ENCODE measurements around the gene ACTG2.

Gene ACTG2

GRCh38 chr2:73904952-73905351 lies 12.1 kb downstream of the ACTG2 start:
- no peak for DNase-seq
- H3K79me1 ChIP-seq (replicated peaks; ENCODE audit: low read length, poor library complexity, severe bottlenecking) = peaks cover 2% of the 10 kb centered on the region
- no peak overlapping the region for H3K4me2 ChIP-seq (ENCODE audit: low read length, poor library complexity, severe bottlenecking)
- H2AFZ ChIP-seq (ENCODE audit: low read depth, low read length) = no peak overlapping the region
- H3K14ac ChIP-seq (ENCODE audit: low read length in 2 of 2) = no peak overlapping the region
- no CpG with 5 or more reads among the region's 1 CpG for WGBS
- H3K18ac ChIP-seq (ENCODE audit: low read depth in 1 of 2, low read length in 2 of 2) = no peak overlapping the region
- H3K4me3 ChIP-seq (ENCODE audit: insufficient read depth in 1 of 2, low read depth in 1 of 2, low read length in 2 of 2) = no peak overlapping the region
- H3K27me3 ChIP-seq (ENCODE audit: control insufficient read depth in 1 of 2, insufficient read depth in 1 of 2, low read length in 2 of 2) = peaks cover 0 to 56% of the 10 kb centered on the region in 2 experiments
- H2BK12ac ChIP-seq (ENCODE audit: low read length in 2 of 2) = no peak overlapping the region
- H4K8ac ChIP-seq (ENCODE audit: low read length) = no peak overlapping the region
- H2BK120ac ChIP-seq (ENCODE audit: low read depth, low read length) = no peak overlapping the region
- no peaks in the 10 kb centered on the region for H3K9me3 ChIP-seq (ENCODE audit: control insufficient read depth, low read length)
- H3K4me1 ChIP-seq (ENCODE audit: control insufficient read depth, insufficient read depth, low read depth, low read length) = peaks cover 13% of the 10 kb centered on the region
- H3K23ac ChIP-seq (ENCODE audit: low read length in 2 of 2) = no peak overlapping the region
- no peak overlapping the region for H3K9ac ChIP-seq (ENCODE audit: low read length)
- H3K27ac ChIP-seq (ENCODE audit: low read length, poor library complexity, severe bottlenecking) = no peak overlapping the region
- no peak overlapping the region for H4K91ac ChIP-seq (ENCODE audit: low read length)
- no peak overlapping the region for H2BK5ac ChIP-seq (ENCODE audit: low read depth, low read length, poor library complexity, severe bottlenecking)
- H2BK15ac ChIP-seq (ENCODE audit: low read depth, poor library complexity, severe bottlenecking) = no peak overlapping the region
- peaks cover 0 to 12% of the 10 kb centered on the region in 2 experiments for H3K36me3 ChIP-seq (ENCODE audit: control insufficient read depth in 1 of 2, insufficient read depth in 2 of 2, low read depth in 1 of 2, low read length in 2 of 2)
- H2AK5ac ChIP-seq (ENCODE audit: low read length, severe bottlenecking) = no peak overlapping the region
- H3K4ac ChIP-seq (ENCODE audit: low read depth in 1 of 2, low read length in 2 of 2) = no peak overlapping the region

GRCh38 chr2:73906847-73907505 lies 14.2 kb downstream of the ACTG2 start:
- no peak overlapping the region for H3K23ac ChIP-seq (ENCODE audit: low read length in 2 of 2)
- no peak overlapping the region for H3K14ac ChIP-seq (ENCODE audit: low read length in 2 of 2)
- no peak for DNase-seq
- H3K9me3 ChIP-seq (ENCODE audit: control insufficient read depth, low read length) = no peaks in the 10 kb centered on the region
- no peak overlapping the region for H3K9ac ChIP-seq (ENCODE audit: low read length)
- peaks cover 13% of the 10 kb centered on the region for H3K4me1 ChIP-seq (ENCODE audit: control insufficient read depth, insufficient read depth, low read depth, low read length)
- H2BK15ac ChIP-seq (ENCODE audit: low read depth, poor library complexity, severe bottlenecking) = no peak overlapping the region
- H3K4ac ChIP-seq (ENCODE audit: low read depth in 1 of 2, low read length in 2 of 2) = no peak overlapping the region
- H3K36me3 ChIP-seq (ENCODE audit: control insufficient read depth in 1 of 2, insufficient read depth in 2 of 2, low read depth in 1 of 2, low read length in 2 of 2) = peaks cover 0 to 7% of the 10 kb centered on the region in 2 experiments
- H3K18ac ChIP-seq (ENCODE audit: low read depth in 1 of 2, low read length in 2 of 2) = no peak overlapping the region
- H4K8ac ChIP-seq (ENCODE audit: low read length) = no peak overlapping the region
- peak overlapping the region; percentile 87 for H2AK5ac ChIP-seq (ENCODE audit: low read length, severe bottlenecking)
- 94% methylated on average over 5 of the region's 5 CpGs for WGBS
- peaks cover 0 to 39% of the 10 kb centered on the region in 2 experiments for H3K27me3 ChIP-seq (ENCODE audit: control insufficient read depth in 1 of 2, insufficient read depth in 1 of 2, low read length in 2 of 2)
- no peaks in the 10 kb centered on the region for H3K79me1 ChIP-seq (replicated peaks; ENCODE audit: low read length, poor library complexity, severe bottlenecking)
- no peak overlapping the region for H2BK120ac ChIP-seq (ENCODE audit: low read depth, low read length)
- H2BK5ac ChIP-seq (ENCODE audit: low read depth, low read length, poor library complexity, severe bottlenecking) = peak overlapping the region; percentile 36
- H3K4me2 ChIP-seq (ENCODE audit: low read length, poor library complexity, severe bottlenecking) = no peak overlapping the region
- H4K91ac ChIP-seq (ENCODE audit: low read length) = no peak overlapping the region
- H3K27ac ChIP-seq (ENCODE audit: low read length, poor library complexity, severe bottlenecking) = peak overlapping the region; percentile 74
- H3K4me3 ChIP-seq (ENCODE audit: insufficient read depth in 1 of 2, low read depth in 1 of 2, low read length in 2 of 2) = no peak overlapping the region
- H2AFZ ChIP-seq (ENCODE audit: low read depth, low read length) = no peak overlapping the region
- H2BK12ac ChIP-seq (ENCODE audit: low read length in 2 of 2) = no peak overlapping the region

GRCh38 chr2:73907840-73908452 lies 15.1 kb downstream of the ACTG2 start:
- Histone ChIP-seq H3K27ac (ENCODE audit: low read length, poor library complexity, severe bottlenecking) (peak overlapping the region; percentile 96), H3K36me3 (ENCODE audit: control insufficient read depth in 1 of 2, insufficient read depth in 2 of 2, low read depth in 1 of 2, low read length in 2 of 2) (no peaks in the 10 kb centered on the region), H2AK5ac (ENCODE audit: low read length, severe bottlenecking) (peak overlapping the region; percentile 95), H3K4me3 (ENCODE audit: insufficient read depth in 1 of 2, low read depth in 1 of 2, low read length in 2 of 2) (no peak overlapping the region), H2BK5ac (ENCODE audit: low read depth, low read length, poor library complexity, severe bottlenecking) (peak overlapping the region; percentile 95), H3K14ac (ENCODE audit: low read length in 2 of 2) (no peak overlapping the region), H3K79me1 (replicated peaks; ENCODE audit: low read length, poor library complexity, severe bottlenecking) (no peaks in the 10 kb centered on the region), H4K8ac (ENCODE audit: low read length) (no peak overlapping the region), H3K9me3 (ENCODE audit: control insufficient read depth, low read length) (no peaks in the 10 kb centered on the region), H3K23ac (ENCODE audit: low read length in 2 of 2) (no peak overlapping the region), H2BK12ac (ENCODE audit: low read length in 2 of 2) (no peak overlapping the region), H3K4me1 (ENCODE audit: control insufficient read depth, insufficient read depth, low read depth, low read length) (peaks cover 13% of the 10 kb centered on the region), H2AFZ (ENCODE audit: low read depth, low read length) (no peak overlapping the region), H3K27me3 (ENCODE audit: control insufficient read depth in 1 of 2, insufficient read depth in 1 of 2, low read length in 2 of 2) (peaks cover 0 to 30% of the 10 kb centered on the region in 2 experiments), H3K18ac (ENCODE audit: low read depth in 1 of 2, low read length in 2 of 2) (no peak overlapping the region), H2BK120ac (ENCODE audit: low read depth, low read length) (no peak overlapping the region), H3K4me2 (ENCODE audit: low read length, poor library complexity, severe bottlenecking) (no peak overlapping the region), H3K9ac (ENCODE audit: low read length) (no peak overlapping the region), H4K91ac (ENCODE audit: low read length) (no peak overlapping the region), H3K4ac (ENCODE audit: low read depth in 1 of 2, low read length in 2 of 2) (no peak overlapping the region), H2BK15ac (ENCODE audit: low read depth, poor library complexity, severe bottlenecking) (no peak overlapping the region)
- DNase-seq = no peak
- WGBS = 67% methylated on average over 4 of the region's 5 CpGs

GRCh38 chr2:73908689-73909652 lies 16.2 kb downstream of the ACTG2 start:
- Histone ChIP-seq H3K36me3 (ENCODE audit: control insufficient read depth in 1 of 2, insufficient read depth in 2 of 2, low read depth in 1 of 2, low read length in 2 of 2) (peaks cover 0 to 5% of the 10 kb centered on the region in 2 experiments), H3K14ac (ENCODE audit: low read length in 2 of 2) (no peak overlapping the region), H4K8ac (ENCODE audit: low read length) (no peak overlapping the region), H3K9ac (ENCODE audit: low read length) (no peak overlapping the region), H3K79me1 (replicated peaks; ENCODE audit: low read length, poor library complexity, severe bottlenecking) (no peaks in the 10 kb centered on the region), H3K9me3 (ENCODE audit: control insufficient read depth, low read length) (no peaks in the 10 kb centered on the region), H3K27ac (ENCODE audit: low read length, poor library complexity, severe bottlenecking) (peak overlapping the region; percentile 96), H2BK15ac (ENCODE audit: low read depth, poor library complexity, severe bottlenecking) (no peak overlapping the region), H2BK120ac (ENCODE audit: low read depth, low read length) (no peak overlapping the region), H3K4me2 (ENCODE audit: low read length, poor library complexity, severe bottlenecking) (peak overlapping the region; percentile 35), H3K27me3 (ENCODE audit: control insufficient read depth in 1 of 2, insufficient read depth in 1 of 2, low read length in 2 of 2) (peaks cover 0 to 33% of the 10 kb centered on the region in 2 experiments), H2AFZ (ENCODE audit: low read depth, low read length) (no peak overlapping the region), H2BK12ac (ENCODE audit: low read length in 2 of 2) (no peak overlapping the region), H2AK5ac (ENCODE audit: low read length, severe bottlenecking) (peak overlapping the region; percentile 95), H3K4ac (ENCODE audit: low read depth in 1 of 2, low read length in 2 of 2) (no peak overlapping the region), H2BK5ac (ENCODE audit: low read depth, low read length, poor library complexity, severe bottlenecking) (peak overlapping the region; percentile 95), H3K18ac (ENCODE audit: low read depth in 1 of 2, low read length in 2 of 2) (no peak overlapping the region), H4K91ac (ENCODE audit: low read length) (no peak overlapping the region), H3K23ac (ENCODE audit: low read length in 2 of 2) (no peak overlapping the region), H3K4me3 (ENCODE audit: insufficient read depth in 1 of 2, low read depth in 1 of 2, low read length in 2 of 2) (no peak overlapping the region), H3K4me1 (ENCODE audit: control insufficient read depth, insufficient read depth, low read depth, low read length) (peaks cover 13% of the 10 kb centered on the region)
- no peak for DNase-seq
- WGBS = 89% methylated on average over 10 of the region's 10 CpGs
